ENCODE data around the gene NPDC1.

Gene NPDC1

DNA sequence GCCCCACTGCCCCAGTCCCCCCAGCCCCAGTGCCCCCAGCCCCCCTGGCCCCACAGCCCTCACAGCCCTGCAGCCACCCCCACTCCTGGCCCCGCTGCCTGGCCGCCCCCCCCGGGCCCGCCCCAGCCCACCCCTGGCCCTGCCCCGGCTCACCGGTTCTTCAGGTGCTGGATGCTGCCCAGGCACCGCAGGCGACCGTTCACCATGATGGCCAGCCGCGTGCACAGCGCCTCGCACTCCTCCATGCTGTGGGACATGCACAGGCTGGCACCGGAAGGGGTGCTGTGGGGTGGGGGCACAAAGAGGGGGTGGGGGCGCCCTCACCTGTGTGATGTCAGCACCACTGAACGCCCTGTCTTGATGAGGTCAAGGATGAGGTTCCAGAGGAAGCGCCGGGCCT is 36.8 kb downstream of the NPDC1 start:
- no peak for DNase-seq

GRCh38 chr9:137008312-137008711 is 37.7 kb downstream of the NPDC1 start:
- no peak for DNase-seq

GRCh38 chr9:137007816-137008270 is 38.1 kb downstream of the NPDC1 start:
- DNase-seq, result no peak

- DNase-seq, result no peak
Measured at GRCh38 chr9:137007108-137007815, 38.7 kb downstream of the NPDC1 start.

DNA sequence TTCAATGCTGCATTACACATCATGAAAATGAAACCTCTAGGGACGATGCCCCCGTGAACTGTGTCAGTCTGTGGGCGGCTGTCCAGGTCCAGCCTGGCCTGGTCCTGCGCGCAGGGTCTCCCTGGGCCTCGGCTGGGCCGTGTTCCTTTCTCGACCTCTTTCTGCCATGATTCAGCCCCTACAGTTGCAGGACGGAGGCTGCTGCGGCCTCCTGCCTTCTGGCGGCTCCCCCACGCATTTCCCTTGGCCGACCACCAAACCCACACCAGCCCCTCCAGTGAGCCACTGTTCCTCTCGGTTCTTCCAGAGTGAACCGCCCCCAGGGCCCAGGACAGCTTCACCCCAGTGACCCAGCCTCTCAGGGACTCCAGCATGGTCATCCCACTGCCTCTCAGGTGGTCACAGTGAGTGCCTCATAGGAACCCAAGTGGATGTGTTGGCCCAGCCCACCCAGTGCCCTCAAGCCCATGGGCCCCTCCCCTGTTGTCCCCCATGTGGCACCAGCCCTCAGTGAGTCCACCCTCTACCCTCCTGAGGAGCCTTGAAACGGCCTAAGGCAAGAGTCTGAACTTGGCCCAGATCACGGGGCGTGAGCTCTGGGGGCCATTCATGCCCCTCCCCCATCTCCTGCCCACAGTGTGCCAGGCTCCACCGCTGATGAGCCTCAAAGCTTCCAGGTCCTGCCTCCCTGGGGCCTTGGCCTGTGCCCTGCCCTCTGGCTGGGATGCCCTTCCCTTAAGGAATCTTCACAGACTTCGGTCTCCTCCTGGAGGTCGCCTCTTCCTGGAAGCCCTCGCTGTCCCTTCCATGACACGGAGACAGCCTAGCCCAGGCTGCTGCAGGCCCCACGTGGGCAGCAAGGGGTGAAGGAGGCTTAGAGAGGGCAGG is 39.6 kb downstream of the NPDC1 start:
- no peak for DNase-seq

GRCh38 chr9:137004285-137004684 is 41.7 kb downstream of the NPDC1 start:
- DNase-seq, result peak; percentile 32

DNA sequence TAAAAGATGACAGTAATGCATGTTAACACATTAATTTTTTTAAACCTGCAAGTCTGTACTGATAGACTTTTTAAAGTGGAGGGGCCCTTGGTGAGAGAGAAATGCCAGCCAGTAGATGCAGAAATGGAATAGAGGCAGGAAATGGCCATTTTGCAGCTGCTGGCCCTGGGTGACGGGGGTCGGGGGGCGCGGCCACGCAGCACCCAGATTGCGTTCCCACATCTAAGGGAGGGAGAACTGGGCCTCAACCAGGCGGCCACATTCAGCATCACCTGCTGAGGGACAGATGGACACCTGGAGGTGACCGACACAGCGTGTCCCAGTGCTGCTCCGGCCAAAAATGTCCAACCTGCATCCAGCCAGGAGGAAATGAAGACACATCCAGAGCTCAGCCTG is 43.3 kb downstream of the NPDC1 start:
- DNase-seq, result no peak

- DNase-seq, result no peak
Measured at GRCh38 chr9:137001857-137002645, 43.9 kb downstream of the NPDC1 start.

- no peak for DNase-seq
Measured at GRCh38 chr9:137000177-137000930, 45.6 kb downstream of the NPDC1 start.

DNA sequence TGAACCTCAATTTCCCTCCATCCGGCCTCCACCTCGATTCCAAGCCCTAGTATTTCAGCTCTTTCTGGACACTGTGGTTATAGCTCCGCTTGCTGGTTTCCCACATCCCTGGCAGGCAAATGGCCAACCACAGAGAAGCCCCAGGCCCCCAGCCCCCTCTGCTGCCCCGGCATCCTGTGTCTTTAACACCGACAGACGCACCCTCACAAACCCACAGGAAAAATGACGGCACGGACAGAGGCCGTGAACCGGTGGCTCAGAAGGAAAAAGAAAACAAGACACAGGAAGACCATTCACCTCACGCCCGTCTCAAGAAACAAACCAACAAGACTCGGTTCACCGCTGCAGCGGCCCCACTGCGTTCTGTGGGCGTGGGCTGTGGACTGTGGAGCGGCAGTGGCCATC is 48.1 kb downstream of the NPDC1 start:
- no peak for DNase-seq

DNA sequence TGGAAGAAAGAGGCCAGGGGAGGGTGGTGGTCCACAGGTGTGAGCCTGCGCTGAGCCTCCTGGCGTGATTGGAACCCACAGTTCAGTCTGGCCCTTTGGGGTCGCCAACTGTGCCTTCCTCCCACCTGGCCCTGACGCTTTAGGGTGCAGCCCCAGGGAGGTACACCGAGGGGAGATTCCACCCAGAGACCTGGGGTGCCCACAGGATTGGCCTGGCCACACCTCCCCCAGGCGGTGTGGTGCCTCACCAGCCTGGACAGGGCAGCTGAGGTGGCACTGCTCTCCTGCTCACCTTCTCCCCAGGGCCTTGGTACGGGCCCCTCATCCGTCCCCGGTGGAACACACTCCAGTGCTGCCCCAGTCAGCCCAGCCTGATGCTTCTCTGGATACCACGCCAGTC is 48.6 kb downstream of the NPDC1 start:
- DNase-seq, result no peak

GRCh38 chr9:136996361-136997292 is 49.4 kb downstream of the NPDC1 start, which contains the start of gene CLIC3:
Gene CLIC3 (minus strand): TSS chr9:136996568. CDS start chr9:136996543, 25 bp downstream.
- DNase-seq, result no peak

GRCh38 chr9:136995772-136996311 is 50.1 kb downstream of the NPDC1 start:
- no peak for DNase-seq

GRCh38 chr9:136995362-136995761 is 50.6 kb downstream of the NPDC1 start:
- DNase-seq, result no peak

GRCh38 chr9:136994888-136995230 is 51.1 kb downstream of the NPDC1 start:
- no peak for DNase-seq

DNA sequence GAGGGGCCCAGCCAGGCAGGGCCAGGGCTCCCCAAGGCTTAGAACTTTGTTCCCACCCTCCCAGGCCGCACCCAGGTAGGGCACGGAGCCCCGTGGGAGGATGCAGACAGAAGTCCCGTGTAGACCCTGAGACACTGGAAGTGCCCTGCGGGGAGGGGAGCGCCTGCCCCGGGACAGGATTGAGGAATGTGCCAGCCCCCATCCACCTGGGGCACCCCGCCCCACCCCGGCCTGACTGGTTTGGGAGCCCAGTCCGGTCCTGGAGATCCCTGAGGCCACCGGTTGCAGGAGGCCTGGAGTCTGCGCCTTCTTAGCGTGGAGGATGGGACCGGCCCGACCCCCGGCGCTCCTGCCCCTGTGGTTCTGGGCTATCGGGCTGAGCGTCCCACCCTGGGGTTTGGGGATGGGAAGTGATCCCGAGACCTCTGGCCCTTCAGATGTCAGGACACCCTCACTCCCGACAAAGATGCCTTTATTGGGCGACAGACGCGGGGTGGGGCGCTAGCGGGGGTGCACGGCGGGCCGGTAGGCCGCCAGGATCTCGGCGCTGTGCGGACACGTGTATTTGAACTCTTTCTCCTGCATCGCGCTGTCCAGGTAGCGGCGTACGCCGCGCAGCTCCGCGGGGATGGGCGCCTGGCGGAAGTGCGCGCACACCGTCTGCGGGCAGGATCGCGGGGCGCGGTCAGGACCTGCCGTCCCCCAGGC is 51.6 kb downstream of the NPDC1 start:
- DNase-seq, result no peak

DNA sequence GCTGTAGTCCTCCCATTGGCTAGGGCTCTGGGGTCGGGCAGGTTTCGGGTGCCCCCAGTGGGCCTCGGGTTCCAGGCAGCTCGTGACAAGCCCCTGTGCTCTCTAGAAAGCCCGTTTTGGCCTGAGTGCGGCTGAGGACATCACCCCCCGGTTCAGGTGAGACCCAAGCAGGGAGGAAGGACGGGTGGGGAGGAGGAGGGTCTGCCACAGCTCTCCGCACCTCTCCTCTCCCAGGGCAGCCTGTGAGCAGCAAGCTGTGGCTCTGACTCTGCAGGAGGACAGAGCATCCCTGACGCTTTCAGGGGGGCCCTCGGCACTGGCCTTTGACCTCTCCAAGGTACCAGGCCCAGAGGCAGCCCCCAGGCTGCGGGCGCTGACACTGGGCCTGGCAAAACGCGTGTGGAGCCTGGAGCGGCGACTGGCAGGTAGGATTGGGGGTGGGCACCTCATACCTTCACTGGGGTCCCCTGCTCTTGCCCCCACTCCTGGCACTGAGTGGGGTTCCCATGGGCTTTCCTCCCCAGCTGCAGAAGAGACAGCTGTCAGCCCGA is 53.1 kb downstream of the NPDC1 start:
- no peak for DNase-seq

GRCh38 chr9:136991993-136992818 is 53.8 kb downstream of the NPDC1 start, which contains the start of gene PAXX:
Gene PAXX (plus strand): TSS chr9:136992422. CDS start chr9:136992444, 22 bp downstream.
- peak; percentile 87 for DNase-seq

All from T1000 (cell line).